ENCODE measurements around the gene DAP3. TPM values are rescaled to one million over a fixed set of nuclear protein-coding genes. Genes with fewer than 3 reads are reported as not detected.
"Not testable (repeated sequence)": the region's sequence is repeated elsewhere in the genome, so short reads cannot be mapped to it uniquely, and the experiment has no call there.

Gene DAP3
- 100 to 1,000 TPM in 1 of 4 donors, 10 to 100 TPM in 3; 73.5 to 131 (median 87.9) TPM for total RNA-seq

- intact Hi-C loops (cut with DNase I); DNase-seq (ENCODE audit: extremely low spot score); H3K9me3 ChIP-seq; H3K27me3 ChIP-seq: not testable (repeated sequence)
- H3K4me3 ChIP-seq: peak within 1 kb of the TSS; percentile 75 to 96 (median 84)
- TF ChIP-seq POLR2A (IDR thresholded peaks at IDR 0.05; ENCODE audit: low read depth) (peak; percentile 22), POLR2AphosphoS5 (IDR thresholded peaks at IDR 0.05) (peak in 1 of 2 donors; percentile 25)
- H3K36me3 ChIP-seq: peaks cover 0 to 16% (median 7%) of the 10 kb centered on the region in 4 donors
- 0% methylated on average over 1 of the region's 28 CpGs for WGBS
- peaks cover 41 to 45% (median 44%) of the 10 kb centered on the region in 4 donors for H3K4me1 ChIP-seq
- H3K27ac ChIP-seq (replicated peaks in 1 of 4): peak within 1 kb of the TSS; percentile 93 to 97 (median 95)
Observed at GRCh38 chr1:155689081-155689607, at the start of gene DAP3. Gene DAP3, plus strand, starts transcription at chr1:155689091. Its CDS starts 20,689 bp downstream, at chr1:155709780.

GRCh38 chr1:155640367-155640766 lies 48.5 kb upstream of the DAP3 start:
- intact Hi-C loops (cut with DNase I): no loop called here
- no peak for DNase-seq (ENCODE audit: extremely low spot score)
- H3K27ac ChIP-seq (replicated peaks in 1 of 4): no peak overlapping the region
- TF ChIP-seq POLR2A (IDR thresholded peaks at IDR 0.05; ENCODE audit: low read depth) (no peak), POLR2AphosphoS5 (IDR thresholded peaks at IDR 0.05) (no peak), CTCF (IDR thresholded peaks at IDR 0.05) (no peak), EP300 (IDR thresholded peaks at IDR 0.05) (no peak)
- H3K4me3 ChIP-seq: no peak overlapping the region
- peaks cover 0 to 9% (median 7%) of the 10 kb centered on the region in 4 donors for H3K4me1 ChIP-seq
- H3K27me3 ChIP-seq: no peaks in the 10 kb centered on the region
- no peaks in the 10 kb centered on the region for H3K36me3 ChIP-seq
- H3K9me3 ChIP-seq: peaks cover 0 to 6% (median 2%) of the 10 kb centered on the region in 4 donors

DNA sequence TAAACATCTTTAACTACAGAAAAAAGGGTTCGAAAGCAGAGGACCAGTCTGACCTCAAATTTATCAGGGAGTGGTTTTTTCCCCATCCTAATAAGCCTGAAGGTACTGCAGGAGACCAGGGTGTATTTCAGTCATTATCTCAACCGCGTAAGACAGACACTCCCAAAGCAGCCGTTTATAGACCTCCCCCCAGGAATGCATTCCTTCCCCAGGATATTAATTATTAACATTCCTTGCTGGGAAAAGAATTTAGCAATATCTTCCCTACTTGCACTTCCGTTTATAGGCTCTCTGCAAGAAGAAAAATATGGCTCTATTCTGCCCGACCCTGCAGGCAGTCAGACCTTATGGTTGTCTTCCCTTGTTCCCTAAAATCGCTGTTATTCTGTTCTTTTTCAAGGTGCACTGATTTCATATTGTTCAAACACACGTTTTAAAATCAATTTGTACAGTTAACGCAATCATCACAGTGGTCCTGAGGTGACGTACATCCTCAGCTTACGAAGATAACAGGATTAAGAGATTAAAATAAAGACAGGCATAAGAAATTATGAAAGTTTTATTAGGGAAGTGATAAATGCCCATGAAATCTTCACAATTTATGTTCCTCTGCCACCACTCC lies 46.2 kb upstream of the DAP3 start:
- 83% methylated on average over 11 of the region's 11 CpGs for WGBS

DNA sequence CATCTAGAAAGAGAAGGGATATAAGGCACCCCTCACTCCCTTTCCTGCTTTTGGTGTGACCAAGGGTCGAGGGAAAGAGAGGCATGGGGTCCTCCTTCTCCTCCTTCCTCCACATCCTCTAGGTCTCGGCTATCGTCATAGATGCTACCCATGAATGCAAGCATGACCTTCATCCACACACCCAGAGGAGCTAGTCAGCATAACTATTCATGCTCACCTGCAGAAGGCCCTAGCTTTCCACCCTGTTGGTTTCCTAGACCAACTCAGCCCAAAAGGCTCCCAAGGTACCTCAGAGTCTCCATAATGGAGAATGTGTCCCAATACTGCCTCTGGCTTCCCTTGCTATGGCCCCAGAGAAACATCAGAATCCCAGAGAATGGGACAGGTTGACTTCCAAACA lies 45.7 kb upstream of the DAP3 start:
- intact Hi-C loops (cut with DNase I): no loop called here

More for the DNA sequence above, 46.2 kb upstream of the DAP3 start:
- intact Hi-C loops (cut with DNase I); H3K9me3 ChIP-seq; H3K27ac ChIP-seq (replicated peaks in 1 of 4); H3K36me3 ChIP-seq; DNase-seq (ENCODE audit: extremely low spot score); H3K27me3 ChIP-seq; H3K4me3 ChIP-seq: not testable (repeated sequence)
- peaks cover 5 to 19% (median 15%) of the 10 kb centered on the region in 4 donors for H3K4me1 ChIP-seq

DNA sequence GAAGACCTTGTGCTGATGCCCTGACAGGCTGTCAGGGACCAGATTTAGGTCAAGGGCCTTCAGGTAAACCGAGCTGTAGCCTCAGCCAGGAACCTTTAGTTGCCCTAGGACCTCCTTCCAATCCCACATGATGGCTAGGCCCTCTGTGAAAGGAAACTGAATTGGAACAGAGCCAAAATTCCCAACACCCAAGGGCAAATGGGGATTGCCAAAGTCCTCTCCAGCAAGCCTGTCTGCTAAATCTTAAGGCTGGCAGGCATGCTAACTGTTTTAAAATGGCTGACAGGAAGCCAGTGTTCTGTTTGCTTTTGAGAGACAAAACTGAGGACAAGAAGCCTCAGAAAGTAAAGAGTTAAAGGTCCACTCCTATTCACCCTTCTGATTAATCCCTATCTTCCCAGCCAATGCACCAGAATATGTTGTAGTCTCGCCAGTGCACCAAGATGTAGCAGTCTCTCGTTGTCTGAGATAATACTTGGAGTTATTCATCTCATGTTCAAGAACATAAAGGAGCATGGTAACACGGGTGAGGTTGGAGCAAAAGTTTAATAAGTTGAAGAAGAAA lies 43.8 kb upstream of the DAP3 start:
- no peaks in the 10 kb centered on the region for H3K36me3 ChIP-seq
- no peaks in the 10 kb centered on the region for H3K27me3 ChIP-seq
- intact Hi-C loops (cut with DNase I): no loop called here
- no peak overlapping the region for H3K4me3 ChIP-seq
- TF ChIP-seq CTCF (IDR thresholded peaks at IDR 0.05) (no peak), POLR2A (IDR thresholded peaks at IDR 0.05; ENCODE audit: low read depth) (no peak), POLR2AphosphoS5 (IDR thresholded peaks at IDR 0.05) (no peak), EP300 (IDR thresholded peaks at IDR 0.05) (no peak)
- DNase-seq (ENCODE audit: extremely low spot score): no peak
- no peak overlapping the region for H3K27ac ChIP-seq (replicated peaks in 1 of 4)
- 55% methylated on average over 4 of the region's 4 CpGs for WGBS
- H3K4me1 ChIP-seq: peaks cover 5 to 28% (median 25%) of the 10 kb centered on the region in 4 donors
- peaks cover 0 to 6% (median 2%) of the 10 kb centered on the region in 4 donors for H3K9me3 ChIP-seq

More for the DNA sequence above, 45.7 kb upstream of the DAP3 start:
- Histone ChIP-seq H3K4me3 (no peak overlapping the region), H3K36me3 (no peaks in the 10 kb centered on the region), H3K27ac (replicated peaks in 1 of 4) (no peak overlapping the region), H3K4me1 (peaks cover 5 to 21% (median 16%) of the 10 kb centered on the region in 4 donors), H3K27me3 (no peaks in the 10 kb centered on the region), H3K9me3 (peaks cover 0 to 6% (median 2%) of the 10 kb centered on the region in 4 donors)
- no peak for TF ChIP-seq POLR2AphosphoS5 (IDR thresholded peaks at IDR 0.05)
- no peak for TF ChIP-seq POLR2A (IDR thresholded peaks at IDR 0.05; ENCODE audit: low read depth)
- TF ChIP-seq CTCF (IDR thresholded peaks at IDR 0.05): no peak
- TF ChIP-seq EP300 (IDR thresholded peaks at IDR 0.05): no peak
- no peak for DNase-seq (ENCODE audit: extremely low spot score)
- WGBS: 93% methylated on average over 3 of the region's 3 CpGs
